Measurements from ENCODE around the gene HDHD5.
"Not testable (repeated sequence)": the region's sequence is repeated elsewhere in the genome, so short reads cannot be mapped to it uniquely, and the experiment has no call there.

The HDHD5 gene

GRCh38 chr22:17167486-17167885 lies 8.4 kb upstream of the HDHD5 start:
- Mint-ChIP-seq H3K4me1 (ENCODE audit: low read depth) (peaks cover 2% of the 10 kb centered on the region), H3K9me3 (ENCODE audit: low read depth) (no peaks in the 10 kb centered on the region), H3K36me3 (no peaks in the 10 kb centered on the region), H3K27me3 (no peaks in the 10 kb centered on the region), H3K4me3 (no peak overlapping the region), H3K27ac (no peak overlapping the region)

- Mint-ChIP-seq H3K36me3 (peaks cover 2% of the 10 kb centered on the region), H3K4me1 (ENCODE audit: low read depth) (peaks cover 6% of the 10 kb centered on the region), H3K4me3 (no peak overlapping the region), H3K27me3 (no peaks in the 10 kb centered on the region), H3K27ac (no peak overlapping the region), H3K9me3 (ENCODE audit: low read depth) (no peaks in the 10 kb centered on the region)
Measured at GRCh38 chr22:17164392-17165024, 5.4 kb upstream of the HDHD5 start.

GRCh38 chr22:17162731-17163130 lies 3.7 kb upstream of the HDHD5 start:
- H3K4me3 Mint-ChIP-seq = no peak overlapping the region
- peaks cover 2% of the 10 kb centered on the region for H3K36me3 Mint-ChIP-seq
- H3K27ac Mint-ChIP-seq = no peak overlapping the region
- H3K27me3 Mint-ChIP-seq = no peaks in the 10 kb centered on the region
- peaks cover 14% of the 10 kb centered on the region for H3K4me1 Mint-ChIP-seq (ENCODE audit: low read depth)
- no peaks in the 10 kb centered on the region for H3K9me3 Mint-ChIP-seq (ENCODE audit: low read depth)

- Mint-ChIP-seq H3K27me3 (no peaks in the 10 kb centered on the region), H3K4me1 (ENCODE audit: low read depth) (peaks cover 20% of the 10 kb centered on the region), H3K27ac (no peak overlapping the region), H3K4me3 (no peak overlapping the region), H3K36me3 (peaks cover 2% of the 10 kb centered on the region), H3K9me3 (ENCODE audit: low read depth) (no peaks in the 10 kb centered on the region)
Measured at GRCh38 chr22:17161991-17162390, 2.9 kb upstream of the HDHD5 start.

- peaks cover 38% of the 10 kb centered on the region for H3K4me1 Mint-ChIP-seq (ENCODE audit: low read depth)
- no peaks in the 10 kb centered on the region for H3K27me3 Mint-ChIP-seq
- H3K4me3 Mint-ChIP-seq = peak overlapping the region; percentile 90
- peak overlapping the region; percentile 93 for H3K27ac Mint-ChIP-seq
- H3K9me3 Mint-ChIP-seq (ENCODE audit: low read depth) = no peaks in the 10 kb centered on the region
- peaks cover 2% of the 10 kb centered on the region for H3K36me3 Mint-ChIP-seq
Measured at GRCh38 chr22:17159504-17159951, 451 bp upstream of the HDHD5 start.

GRCh38 chr22:17158176-17158567 lies 905 bp downstream of the HDHD5 start:
- Mint-ChIP-seq H3K36me3 (peaks cover 2% of the 10 kb centered on the region), H3K27me3 (no peaks in the 10 kb centered on the region), H3K4me1 (ENCODE audit: low read depth) (peaks cover 41% of the 10 kb centered on the region), H3K9me3 (ENCODE audit: low read depth) (no peaks in the 10 kb centered on the region), H3K4me3 (peak overlapping the region; percentile 87), H3K27ac (peak overlapping the region; percentile 68)

- Mint-ChIP-seq H3K27me3 (no peaks in the 10 kb centered on the region), H3K36me3 (peaks cover 2% of the 10 kb centered on the region), H3K27ac (no peak overlapping the region), H3K9me3 (ENCODE audit: low read depth) (no peaks in the 10 kb centered on the region), H3K4me1 (ENCODE audit: low read depth) (peaks cover 45% of the 10 kb centered on the region), H3K4me3 (peak overlapping the region; percentile 87)
Measured at GRCh38 chr22:17157714-17158113, 1.4 kb downstream of the HDHD5 start.

GRCh38 chr22:17155941-17156340 lies 3.1 kb downstream of the HDHD5 start:
- Mint-ChIP-seq H3K27me3 (no peaks in the 10 kb centered on the region), H3K27ac (no peak overlapping the region), H3K36me3 (peaks cover 7% of the 10 kb centered on the region), H3K9me3 (ENCODE audit: low read depth) (no peaks in the 10 kb centered on the region), H3K4me3 (peak overlapping the region; percentile 72), H3K4me1 (ENCODE audit: low read depth) (peaks cover 54% of the 10 kb centered on the region)

GRCh38 chr22:17152971-17153370 lies 6.1 kb downstream of the HDHD5 start:
- Mint-ChIP-seq H3K9me3 (ENCODE audit: low read depth) (no peaks in the 10 kb centered on the region), H3K27ac (no peak overlapping the region), H3K4me3 (no peak overlapping the region), H3K36me3 (peaks cover 5% of the 10 kb centered on the region), H3K27me3 (no peaks in the 10 kb centered on the region), H3K4me1 (ENCODE audit: low read depth) (peaks cover 44% of the 10 kb centered on the region)

- Mint-ChIP-seq H3K36me3 (peaks cover 8% of the 10 kb centered on the region), H3K4me3 (no peak overlapping the region), H3K27me3 (no peaks in the 10 kb centered on the region), H3K9me3 (ENCODE audit: low read depth) (no peaks in the 10 kb centered on the region), H3K4me1 (ENCODE audit: low read depth) (peaks cover 38% of the 10 kb centered on the region), H3K27ac (peak overlapping the region; percentile 46)
Measured at GRCh38 chr22:17152340-17152739, 6.7 kb downstream of the HDHD5 start.

- Mint-ChIP-seq H3K36me3 (peaks cover 8% of the 10 kb centered on the region), H3K4me1 (ENCODE audit: low read depth) (peaks cover 17% of the 10 kb centered on the region), H3K27ac (no peak overlapping the region), H3K4me3 (no peak overlapping the region), H3K9me3 (ENCODE audit: low read depth) (no peaks in the 10 kb centered on the region), H3K27me3 (no peaks in the 10 kb centered on the region)
Measured at GRCh38 chr22:17149076-17149815, 9.8 kb downstream of the HDHD5 start.

- H3K4me3 Mint-ChIP-seq; H3K36me3 Mint-ChIP-seq; H3K27me3 Mint-ChIP-seq; H3K27ac Mint-ChIP-seq; H3K4me1 Mint-ChIP-seq (ENCODE audit: low read depth); H3K9me3 Mint-ChIP-seq (ENCODE audit: low read depth): not testable (repeated sequence)
Measured at GRCh38 chr22:17147458-17147857, 11.6 kb downstream of the HDHD5 start.

- Mint-ChIP-seq H3K4me1 (ENCODE audit: low read depth) (no peaks in the 10 kb centered on the region), H3K27me3 (no peaks in the 10 kb centered on the region), H3K9me3 (ENCODE audit: low read depth) (no peaks in the 10 kb centered on the region), H3K27ac (no peak overlapping the region), H3K36me3 (peaks cover 3% of the 10 kb centered on the region), H3K4me3 (no peak overlapping the region)
Measured at GRCh38 chr22:17145021-17145680, 13.9 kb downstream of the HDHD5 start.

GRCh38 chr22:17143826-17144225 lies 15.3 kb downstream of the HDHD5 start:
- no peaks in the 10 kb centered on the region for H3K27me3 Mint-ChIP-seq
- no peak overlapping the region for H3K4me3 Mint-ChIP-seq
- no peak overlapping the region for H3K27ac Mint-ChIP-seq
- H3K9me3 Mint-ChIP-seq (ENCODE audit: low read depth) = no peaks in the 10 kb centered on the region
- H3K36me3 Mint-ChIP-seq = peaks cover 3% of the 10 kb centered on the region
- no peaks in the 10 kb centered on the region for H3K4me1 Mint-ChIP-seq (ENCODE audit: low read depth)

- no peaks in the 10 kb centered on the region for H3K27me3 Mint-ChIP-seq
- no peaks in the 10 kb centered on the region for H3K4me1 Mint-ChIP-seq (ENCODE audit: low read depth)
- no peak overlapping the region for H3K4me3 Mint-ChIP-seq
- peaks cover 3% of the 10 kb centered on the region for H3K36me3 Mint-ChIP-seq
- no peak overlapping the region for H3K27ac Mint-ChIP-seq
- H3K9me3 Mint-ChIP-seq (ENCODE audit: low read depth) = no peaks in the 10 kb centered on the region
Measured at GRCh38 chr22:17143101-17143500, 16.0 kb downstream of the HDHD5 start.
